ENCODE results near the gene KRT85.

Gene KRT85

DNA sequence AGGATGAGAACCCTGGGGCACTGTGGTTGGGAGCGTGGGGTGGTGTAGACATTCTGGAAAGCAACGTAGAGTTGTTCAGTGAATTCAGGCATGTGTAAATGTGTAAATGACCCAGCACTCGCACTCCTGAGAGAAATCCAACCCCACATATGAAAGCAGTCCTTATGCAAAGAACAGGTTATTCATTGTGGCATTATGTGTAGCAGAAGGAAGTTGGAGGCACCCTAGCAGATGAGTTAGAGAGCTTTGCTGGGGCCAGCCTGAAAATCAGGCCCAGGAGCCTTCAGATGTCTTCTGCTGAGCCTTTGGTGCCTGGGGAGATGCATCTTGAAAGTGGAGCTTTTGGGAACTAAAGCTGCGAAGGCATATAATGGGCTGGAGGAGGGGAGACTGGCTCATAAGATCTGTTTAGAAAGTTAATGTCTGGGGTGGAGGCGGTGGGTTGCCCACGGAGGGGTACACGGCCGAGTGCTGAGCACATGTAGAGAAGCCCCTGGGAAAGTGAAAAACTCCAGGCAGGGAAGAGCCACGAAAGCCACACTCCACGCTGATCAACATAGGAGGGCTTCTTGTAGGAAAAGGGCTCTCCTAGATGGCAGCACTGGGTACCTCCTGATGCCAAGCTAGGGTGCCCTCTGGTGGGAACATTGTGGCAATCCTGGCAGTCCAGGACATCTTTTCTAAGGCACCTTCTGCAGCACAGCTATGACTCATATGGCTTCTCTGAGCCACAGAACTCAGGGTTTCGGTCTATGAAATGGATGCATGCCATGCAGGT is 40.0 kb downstream of the KRT85 start:
- no peak for TF ChIP-seq GATA1 (IDR thresholded peaks at IDR 0.05; ENCODE audit: low read depth, low read length)
- TF ChIP-seq POLR2A (IDR thresholded peaks at IDR 0.05; ENCODE audit: low read length): no peak

DNA sequence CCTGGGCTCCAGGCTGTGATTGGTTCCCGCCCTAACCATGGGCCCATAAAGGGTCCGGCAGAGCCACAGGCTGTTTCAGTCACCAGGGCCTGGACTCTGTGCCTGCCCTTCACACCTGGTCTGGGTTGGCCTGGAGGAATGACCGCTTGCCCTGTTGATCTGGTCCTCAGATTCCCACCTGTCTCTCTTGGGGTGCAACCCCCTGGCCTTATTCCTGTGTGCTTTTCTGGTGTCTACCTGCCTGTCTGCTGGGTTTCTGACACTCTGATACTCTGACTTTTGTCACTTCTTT is 43.2 kb downstream of the KRT85 start:
- TF ChIP-seq POLR2A (IDR thresholded peaks at IDR 0.05; ENCODE audit: low read length) (no peak), GATA1 (IDR thresholded peaks at IDR 0.05; ENCODE audit: low read depth, low read length) (no peak)
- no peak for DNase-seq

More for the DNA sequence above, 40.0 kb downstream of the KRT85 start:
- DNase-seq: peak; percentile 61 to 72

DNA sequence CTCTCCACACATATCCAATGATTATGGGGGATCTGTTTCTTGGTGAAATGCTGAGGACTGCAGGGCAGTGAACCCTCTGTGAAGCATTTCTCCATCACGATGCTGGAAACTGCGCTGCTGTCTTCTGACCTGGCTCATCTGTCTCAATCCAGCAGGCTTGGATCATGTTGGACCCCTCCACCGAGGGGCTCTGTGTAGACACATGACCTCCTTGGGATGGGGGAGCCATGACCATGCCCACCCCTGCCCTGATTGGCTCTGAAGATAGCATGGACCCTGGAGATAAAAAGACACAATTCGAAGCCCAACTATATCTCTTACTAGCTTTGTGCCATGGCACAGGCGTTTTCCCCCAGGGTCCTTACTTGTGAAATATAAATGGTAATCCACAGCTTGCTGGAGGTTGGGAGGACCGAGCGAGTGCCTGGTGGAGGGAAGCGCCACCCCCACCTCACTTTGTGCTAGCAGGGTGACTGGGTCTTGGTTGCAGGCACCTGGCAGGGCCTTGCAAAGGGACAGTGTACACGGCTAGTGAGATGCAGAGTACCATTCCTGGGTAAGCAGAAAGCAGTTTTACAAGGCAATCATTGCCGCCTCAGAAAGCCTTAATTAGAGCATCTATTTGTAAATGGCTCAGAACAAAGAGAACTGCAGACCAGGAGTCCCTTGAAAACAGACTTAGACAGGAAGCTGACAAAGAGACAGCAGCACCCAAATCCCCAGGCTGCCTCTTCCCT is 43.7 kb downstream of the KRT85 start:
- TF ChIP-seq GATA1 (IDR thresholded peaks at IDR 0.05; ENCODE audit: low read depth, low read length): no peak

DNA sequence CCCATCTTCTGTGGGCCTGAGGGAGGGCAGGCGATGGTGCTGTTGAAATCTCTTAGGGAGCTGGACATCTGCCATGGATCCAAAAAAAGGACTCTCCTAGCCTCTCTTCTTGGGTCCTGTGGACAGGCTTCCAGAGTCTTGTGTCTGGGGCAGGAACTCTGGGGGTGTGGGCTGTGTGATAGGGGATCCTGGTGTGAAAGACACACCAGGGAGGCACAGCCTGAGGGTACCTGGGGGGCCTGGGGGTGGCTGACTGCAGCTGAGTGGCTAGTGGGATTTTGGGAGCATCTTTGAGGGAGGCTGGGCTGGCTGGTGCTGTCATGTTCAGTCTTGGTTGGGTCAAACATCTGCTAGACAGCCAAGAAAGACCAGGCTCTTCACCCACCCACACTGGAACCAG is 44.3 kb downstream of the KRT85 start:
- TF ChIP-seq GATA1 (IDR thresholded peaks at IDR 0.05; ENCODE audit: low read depth, low read length) (no peak), POLR2A (IDR thresholded peaks at IDR 0.05; ENCODE audit: low read length) (no peak)
- no peak for DNase-seq

More for the DNA sequence above, 43.7 kb downstream of the KRT85 start:
- no peak for DNase-seq

DNA sequence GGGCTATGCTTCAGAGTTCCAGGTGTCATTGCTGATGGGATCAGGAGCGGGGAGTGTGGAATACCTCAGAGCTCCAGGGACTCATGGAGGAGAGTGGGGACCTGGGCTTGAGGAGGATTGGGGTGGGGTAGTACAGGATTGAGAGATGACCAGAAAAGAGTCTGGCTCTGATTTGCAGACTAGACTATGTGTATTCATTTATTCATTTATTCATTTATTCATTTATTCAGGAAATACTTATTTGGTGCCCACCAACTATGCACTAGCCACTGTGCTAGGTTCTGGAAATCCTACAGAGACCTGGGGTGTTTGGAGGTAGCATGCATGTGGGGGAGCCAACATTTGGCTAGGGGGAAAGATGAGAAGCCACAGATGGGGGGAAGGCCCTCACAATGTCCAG is 45.2 kb downstream of the KRT85 start:
- TF ChIP-seq GATA1 (IDR thresholded peaks at IDR 0.05; ENCODE audit: low read depth, low read length): no peak
- TF ChIP-seq POLR2A (IDR thresholded peaks at IDR 0.05; ENCODE audit: low read length): no peak
- DNase-seq: no peak

DNA sequence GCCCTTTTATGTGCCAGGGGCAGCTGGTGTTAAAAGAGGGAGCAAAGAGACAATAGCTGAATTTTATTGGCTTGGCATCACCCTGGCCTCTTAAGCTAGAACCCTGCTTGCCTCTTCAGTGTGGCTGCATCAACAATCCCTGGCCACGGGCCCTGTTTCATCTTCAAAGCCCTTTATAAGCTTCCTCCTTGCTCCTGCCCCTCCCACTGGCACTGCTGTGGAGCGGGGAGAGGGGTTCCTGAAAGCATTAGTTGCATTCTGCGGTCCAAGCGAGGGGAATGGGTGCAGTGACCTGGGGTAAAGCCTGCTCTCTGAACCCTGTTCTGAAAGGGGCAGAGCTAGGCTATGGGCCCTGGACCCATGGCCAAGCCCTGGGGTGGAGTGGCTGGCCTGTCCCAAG is 45.9 kb downstream of the KRT85 start:
- TF ChIP-seq POLR2A (IDR thresholded peaks at IDR 0.05; ENCODE audit: low read length): no peak
- DNase-seq: no peak

DNA sequence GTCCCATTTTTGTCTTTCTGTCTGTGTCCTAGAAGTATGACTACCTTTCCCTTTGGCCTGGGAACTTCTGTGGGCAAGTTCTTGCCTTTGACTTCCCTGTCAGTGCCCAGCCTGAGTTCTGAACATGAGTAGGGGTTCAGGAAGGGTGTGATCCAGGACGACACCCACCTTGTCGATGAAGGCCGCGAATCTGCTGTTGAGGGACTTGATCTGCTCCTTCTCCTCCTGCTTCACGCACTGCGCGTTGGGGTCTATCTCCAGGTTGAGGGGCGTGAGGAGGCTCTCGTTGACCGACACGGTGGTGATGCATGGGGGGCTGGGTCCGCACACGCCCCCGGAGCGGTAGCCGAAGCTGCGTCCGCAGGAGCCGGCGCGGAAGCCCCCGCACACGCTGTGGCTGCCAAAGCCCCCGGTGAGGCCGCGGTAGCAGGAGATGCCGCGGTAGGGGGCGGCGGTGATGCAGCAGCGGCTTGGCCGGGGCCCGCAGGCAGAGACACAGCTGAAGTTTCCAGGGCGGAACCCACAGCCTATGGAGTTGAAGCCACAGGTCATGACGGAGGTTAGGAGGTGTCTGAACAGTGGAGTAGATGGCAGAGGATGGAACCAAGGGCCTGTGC is 46.4 kb downstream of the KRT85 start, which contains the start of gene KRT83:
TSS of gene KRT83 (minus strand) at position 615 of the 617 bp plus-strand sequence. CDS start at position 552, 63 bp downstream.
- DNase-seq: no peak
- TF ChIP-seq GATA1 (IDR thresholded peaks at IDR 0.05; ENCODE audit: low read depth, low read length) (no peak), POLR2A (IDR thresholded peaks at IDR 0.05; ENCODE audit: low read length) (no peak)

DNA sequence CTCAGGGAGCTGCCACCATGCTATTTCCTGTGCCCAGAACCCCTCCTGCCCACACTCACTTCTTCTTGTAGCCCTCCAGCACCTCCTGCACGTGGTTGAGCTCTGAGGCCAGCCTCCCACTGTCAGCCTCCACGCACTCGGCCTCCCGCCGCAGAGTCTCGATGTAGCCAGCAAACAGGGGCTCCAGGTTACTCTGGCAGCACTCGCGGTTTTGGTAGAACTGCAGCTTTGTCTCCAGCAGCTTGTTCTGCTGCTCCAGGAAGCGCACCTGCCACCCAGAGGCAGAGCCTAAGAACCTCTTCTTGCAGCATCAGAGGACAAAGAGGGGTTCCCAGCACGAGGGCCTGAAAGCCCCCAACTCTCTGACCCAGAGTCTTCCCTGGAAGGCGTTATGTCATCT is 48.2 kb downstream of the KRT85 start:
- DNase-seq: no peak
- TF ChIP-seq GATA1 (IDR thresholded peaks at IDR 0.05; ENCODE audit: low read depth, low read length) (no peak), POLR2A (IDR thresholded peaks at IDR 0.05; ENCODE audit: low read length) (no peak)

DNA sequence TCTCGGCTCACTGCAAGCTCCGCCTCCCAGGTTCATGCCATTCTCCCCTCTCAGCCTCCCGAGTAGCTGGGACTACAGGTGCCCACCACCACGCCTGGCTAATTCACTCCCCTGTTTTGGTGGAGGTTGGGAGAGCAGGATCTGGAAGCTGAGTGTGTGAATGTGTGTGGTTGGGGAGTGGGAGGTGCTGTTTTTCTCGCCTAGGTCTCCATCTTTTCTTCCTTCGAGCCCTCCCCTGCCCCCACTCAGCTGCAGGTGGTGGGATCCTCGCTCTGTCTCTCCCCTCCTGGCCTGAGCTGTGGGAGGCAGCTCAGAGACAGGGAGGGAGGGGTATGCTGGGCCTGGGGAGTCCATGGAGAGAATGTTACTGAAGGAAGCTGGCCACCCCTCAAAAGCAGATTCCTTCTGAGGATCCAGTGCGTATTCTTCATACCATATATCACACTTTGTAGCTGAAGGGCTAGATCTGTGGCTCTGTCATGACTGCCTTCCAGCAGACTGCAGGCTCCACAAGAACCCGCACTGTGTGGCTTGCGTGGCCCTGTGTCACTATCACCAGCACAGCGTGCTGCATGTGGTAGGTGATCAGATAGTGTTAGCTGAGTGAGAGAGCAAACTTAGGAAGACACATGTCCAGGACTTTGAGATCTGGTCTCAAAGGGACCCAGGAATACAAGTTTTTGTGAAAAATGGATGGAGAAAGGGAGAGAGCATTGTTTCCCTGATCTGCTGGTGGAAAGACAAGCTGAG is 48.9 kb downstream of the KRT85 start:
- TF ChIP-seq POLR2A (IDR thresholded peaks at IDR 0.05; ENCODE audit: low read length) (no peak), GATA1 (IDR thresholded peaks at IDR 0.05; ENCODE audit: low read depth, low read length) (no peak)

DNA sequence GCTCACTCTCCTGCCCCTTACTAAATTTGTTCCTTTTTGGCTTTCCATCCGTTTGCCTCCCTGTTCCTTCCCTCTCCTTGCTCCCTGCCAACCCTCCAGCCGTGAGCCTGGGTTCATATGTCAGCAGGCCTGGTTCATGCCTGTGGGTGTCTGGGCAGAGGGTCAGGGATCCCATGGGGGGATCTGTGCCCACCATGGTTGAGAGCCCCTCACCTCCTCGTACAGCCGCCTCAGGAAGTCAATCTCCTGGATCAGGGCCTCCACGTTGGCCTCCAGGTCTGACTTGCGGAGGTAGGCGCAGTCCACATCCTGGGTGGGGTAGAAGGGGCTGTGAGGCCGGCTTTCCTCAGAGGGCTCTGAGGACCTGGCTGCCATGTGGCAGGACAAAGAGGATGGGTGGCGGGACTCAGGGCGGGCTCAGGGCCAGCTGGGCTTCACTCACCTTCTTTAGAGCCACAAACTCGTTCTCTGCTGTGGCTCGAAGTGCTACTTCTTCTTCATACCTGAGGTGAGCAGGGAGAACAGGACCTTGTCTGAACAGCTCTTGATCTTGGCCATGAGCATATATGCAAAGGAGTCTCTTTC is 49.7 kb downstream of the KRT85 start:
- TF ChIP-seq POLR2A (IDR thresholded peaks at IDR 0.05; ENCODE audit: low read length) (no peak), GATA1 (IDR thresholded peaks at IDR 0.05; ENCODE audit: low read depth, low read length) (no peak)
- no peak for DNase-seq

More for the DNA sequence above, 48.9 kb downstream of the KRT85 start:
- DNase-seq: no peak

DNA sequence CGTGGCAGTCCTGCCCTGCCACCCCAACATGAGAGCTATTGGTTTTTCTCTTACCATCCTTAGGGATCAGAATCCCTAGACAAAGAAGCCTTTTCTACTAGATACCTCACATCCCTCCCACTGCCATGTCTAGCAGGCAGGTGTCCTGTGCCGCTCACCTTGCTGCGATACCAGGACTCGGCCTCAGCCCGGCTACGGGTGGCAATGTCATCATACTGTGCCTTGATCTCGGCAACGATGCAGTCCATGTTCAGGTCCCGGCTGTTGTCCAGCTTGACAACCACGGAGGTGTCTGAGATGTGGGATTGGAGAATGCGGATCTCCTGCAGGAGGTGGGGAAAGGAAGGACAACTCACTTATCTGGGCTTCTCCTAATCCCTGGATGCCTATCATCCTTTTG is 50.6 kb downstream of the KRT85 start:
- TF ChIP-seq POLR2A (IDR thresholded peaks at IDR 0.05; ENCODE audit: low read length) (no peak), GATA1 (IDR thresholded peaks at IDR 0.05; ENCODE audit: low read depth, low read length) (no peak)
- no peak for DNase-seq

DNA sequence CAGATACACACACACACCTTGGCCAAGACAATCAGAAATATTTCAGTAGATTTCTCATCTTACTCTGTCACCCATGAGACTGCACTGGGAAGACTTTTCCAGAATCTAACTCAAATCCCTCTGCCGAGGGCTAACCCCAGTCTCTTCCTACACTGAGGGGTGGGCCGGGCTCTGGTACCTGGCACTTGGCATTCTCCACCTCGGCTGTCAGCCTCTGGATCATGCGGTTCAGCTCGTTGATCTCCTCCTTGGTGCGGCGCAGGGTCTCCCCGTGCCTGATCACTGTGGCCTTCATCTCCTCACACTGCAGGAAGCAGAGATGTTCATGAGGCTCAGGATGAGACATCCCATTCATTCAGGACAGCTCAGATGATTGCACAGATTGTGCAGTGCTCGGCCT is 51.0 kb downstream of the KRT85 start:
- TF ChIP-seq GATA1 (IDR thresholded peaks at IDR 0.05; ENCODE audit: low read depth, low read length) (no peak), POLR2A (IDR thresholded peaks at IDR 0.05; ENCODE audit: low read length) (no peak)
- DNase-seq: no peak

DNA sequence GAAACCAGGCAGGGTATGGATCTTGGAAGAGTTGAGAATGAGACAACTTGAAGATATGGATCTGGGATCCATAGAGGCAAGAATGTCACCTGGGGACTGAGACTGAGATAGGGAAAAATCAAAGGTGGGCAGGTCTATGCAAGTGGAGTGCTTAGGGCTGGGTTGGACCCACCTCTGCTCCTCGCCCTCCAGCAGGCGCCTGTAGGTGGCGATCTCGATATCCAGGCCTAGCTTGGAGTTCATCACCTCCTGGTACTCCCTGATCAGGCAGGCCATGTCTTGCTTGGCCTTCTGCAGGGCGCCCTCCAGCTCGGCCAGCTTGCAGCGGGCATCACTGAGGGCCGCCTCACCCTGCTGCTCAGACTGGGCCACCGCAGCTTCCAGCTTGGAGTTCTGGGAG is 51.6 kb downstream of the KRT85 start:
- peak in 1 of 2 experiments; percentile 32 for DNase-seq

DNA sequence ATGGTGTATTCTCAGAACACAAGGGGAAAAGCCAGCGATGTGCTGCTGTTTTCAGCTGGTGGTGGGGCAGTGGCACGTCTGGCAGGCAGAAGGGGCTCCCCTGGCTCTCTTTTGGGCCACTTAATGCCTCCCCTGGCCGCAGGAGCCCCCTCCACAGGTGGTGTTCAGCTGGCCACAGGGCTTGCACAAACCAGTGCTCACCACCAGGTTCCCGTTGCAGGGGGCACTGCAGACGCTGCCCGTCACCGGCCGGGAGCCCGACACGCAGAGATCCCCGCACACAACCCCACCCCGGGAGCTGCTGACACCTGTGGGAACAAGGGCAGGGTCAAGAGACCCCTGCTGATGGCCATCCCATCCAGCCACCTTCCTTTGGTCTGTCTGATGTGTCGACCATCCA is 52.8 kb downstream of the KRT85 start:
- TF ChIP-seq POLR2A (IDR thresholded peaks at IDR 0.05; ENCODE audit: low read length) (no peak), GATA1 (IDR thresholded peaks at IDR 0.05; ENCODE audit: low read depth, low read length) (no peak)
- no peak for DNase-seq
